ENCODE results near the gene CCDC181.
"Not testable (repeated sequence)": the region's sequence is repeated elsewhere in the genome, so short reads cannot be mapped to it uniquely, and the experiment has no call there.

CCDC181 gene

GRCh38 chr1:169426174-169426705 is 1.0 kb downstream of the CCDC181 start:
- peak overlapping the region; percentile 82 for H3K4me3 ChIP-seq (ENCODE audit: low read length)
- H3F3A ChIP-seq (ENCODE audit: control insufficient read depth, insufficient read depth) = no peaks in the 10 kb centered on the region
- H3K27ac ChIP-seq (ENCODE audit: low read depth, low read length) = no peak overlapping the region
- no peaks in the 10 kb centered on the region for H3K27me3 ChIP-seq (ENCODE audit: control insufficient read depth, low read length)
- H3K4me1 ChIP-seq (ENCODE audit: control insufficient read depth, low read length) = peaks cover 19% of the 10 kb centered on the region
- no peaks in the 10 kb centered on the region for H3K9me3 ChIP-seq (ENCODE audit: control insufficient read depth, insufficient read depth, low read length)
- H3K79me2 ChIP-seq (ENCODE audit: control insufficient read depth, low read length) = no peaks in the 10 kb centered on the region
- H3K4me2 ChIP-seq (ENCODE audit: low read length) = peak overlapping the region; percentile 86
- H4K20me1 ChIP-seq (ENCODE audit: control insufficient read depth, insufficient read depth, low read depth, low read length) = no peaks in the 10 kb centered on the region
- H3K9me2 ChIP-seq (replicated peaks; ENCODE audit: control insufficient read depth, low read length) = no peaks in the 10 kb centered on the region
- no peak for TF ChIP-seq EZH2phosphoT487 (IDR thresholded peaks at IDR 0.05; ENCODE audit: borderline replicate concordance, low read length)
- H3K36me3 ChIP-seq (ENCODE audit: control insufficient read depth, low read length) = no peaks in the 10 kb centered on the region

- TF ChIP-seq CTCF (IDR thresholded peaks at IDR 0.05; ENCODE audit: low read depth, low read length, poor library complexity, severe bottlenecking) = no peak
- no peak for TF ChIP-seq EZH2phosphoT487 (IDR thresholded peaks at IDR 0.05; ENCODE audit: borderline replicate concordance, low read length)
- H3K4me1 ChIP-seq (ENCODE audit: control insufficient read depth, low read length) = peaks cover 4% of the 10 kb centered on the region
- no peak overlapping the region for H3K4me2 ChIP-seq (ENCODE audit: low read length)
- no peaks in the 10 kb centered on the region for H3F3A ChIP-seq (ENCODE audit: control insufficient read depth, insufficient read depth)
- no peaks in the 10 kb centered on the region for H3K27me3 ChIP-seq (ENCODE audit: control insufficient read depth, low read length)
- no peak overlapping the region for H3K27ac ChIP-seq (ENCODE audit: low read depth, low read length)
- H3K9me3 ChIP-seq (ENCODE audit: control insufficient read depth, insufficient read depth, low read length) = no peaks in the 10 kb centered on the region
- no peaks in the 10 kb centered on the region for H3K79me2 ChIP-seq (ENCODE audit: control insufficient read depth, low read length)
- no peaks in the 10 kb centered on the region for H3K36me3 ChIP-seq (ENCODE audit: control insufficient read depth, low read length)
- no peaks in the 10 kb centered on the region for H4K20me1 ChIP-seq (ENCODE audit: control insufficient read depth, insufficient read depth, low read depth, low read length)
- no peak overlapping the region for H3K4me3 ChIP-seq (ENCODE audit: low read length)
- H3K9me2 ChIP-seq (replicated peaks; ENCODE audit: control insufficient read depth, low read length) = no peaks in the 10 kb centered on the region
These were observed 6.0 kb downstream of the CCDC181 start for GRCh38 chr1:169421309-169421708.

GRCh38 chr1:169414952-169415351 is 12.3 kb downstream of the CCDC181 start:
- Histone ChIP-seq H3F3A (ENCODE audit: control insufficient read depth, insufficient read depth) (no peaks in the 10 kb centered on the region), H3K27ac (ENCODE audit: low read depth, low read length) (no peak overlapping the region), H3K9me3 (ENCODE audit: control insufficient read depth, insufficient read depth, low read length) (no peaks in the 10 kb centered on the region), H3K9me2 (replicated peaks; ENCODE audit: control insufficient read depth, low read length) (no peaks in the 10 kb centered on the region), H3K4me3 (ENCODE audit: low read length) (no peak overlapping the region), H3K4me1 (ENCODE audit: control insufficient read depth, low read length) (no peaks in the 10 kb centered on the region), H4K20me1 (ENCODE audit: control insufficient read depth, insufficient read depth, low read depth, low read length) (no peaks in the 10 kb centered on the region), H3K36me3 (ENCODE audit: control insufficient read depth, low read length) (no peaks in the 10 kb centered on the region), H3K4me2 (ENCODE audit: low read length) (no peak overlapping the region), H3K27me3 (ENCODE audit: control insufficient read depth, low read length) (no peaks in the 10 kb centered on the region), H3K79me2 (ENCODE audit: control insufficient read depth, low read length) (no peaks in the 10 kb centered on the region)
- TF ChIP-seq EZH2phosphoT487 (IDR thresholded peaks at IDR 0.05; ENCODE audit: borderline replicate concordance, low read length) (no peak), CTCF (IDR thresholded peaks at IDR 0.05; ENCODE audit: low read depth, low read length, poor library complexity, severe bottlenecking) (no peak)

- not testable (repeated sequence) for H3K4me1 ChIP-seq (ENCODE audit: control insufficient read depth, low read length); H3K9me3 ChIP-seq (ENCODE audit: control insufficient read depth, insufficient read depth, low read length); H3K9me2 ChIP-seq (replicated peaks; ENCODE audit: control insufficient read depth, low read length); H3F3A ChIP-seq (ENCODE audit: control insufficient read depth, insufficient read depth); H3K4me2 ChIP-seq (ENCODE audit: low read length); H4K20me1 ChIP-seq (ENCODE audit: control insufficient read depth, insufficient read depth, low read depth, low read length); H3K36me3 ChIP-seq (ENCODE audit: control insufficient read depth, low read length); H3K79me2 ChIP-seq (ENCODE audit: control insufficient read depth, low read length); H3K27ac ChIP-seq (ENCODE audit: low read depth, low read length); H3K27me3 ChIP-seq (ENCODE audit: control insufficient read depth, low read length); H3K4me3 ChIP-seq (ENCODE audit: low read length)
These were observed 18.9 kb downstream of the CCDC181 start for GRCh38 chr1:169408340-169408739.

- not testable (repeated sequence) for H3F3A ChIP-seq (ENCODE audit: control insufficient read depth, insufficient read depth); H3K9me3 ChIP-seq (ENCODE audit: control insufficient read depth, insufficient read depth, low read length); H3K27ac ChIP-seq (ENCODE audit: low read depth, low read length); H4K20me1 ChIP-seq (ENCODE audit: control insufficient read depth, insufficient read depth, low read depth, low read length); H3K4me1 ChIP-seq (ENCODE audit: control insufficient read depth, low read length); H3K4me3 ChIP-seq (ENCODE audit: low read length); H3K36me3 ChIP-seq (ENCODE audit: control insufficient read depth, low read length); H3K4me2 ChIP-seq (ENCODE audit: low read length); H3K9me2 ChIP-seq (replicated peaks; ENCODE audit: control insufficient read depth, low read length); H3K27me3 ChIP-seq (ENCODE audit: control insufficient read depth, low read length); H3K79me2 ChIP-seq (ENCODE audit: control insufficient read depth, low read length)
These were observed 24.7 kb downstream of the CCDC181 start for GRCh38 chr1:169402578-169402977.

All from DOHH2 (cell line).